Measurements from ENCODE around the gene TNNT3.

Gene TNNT3

DNA sequence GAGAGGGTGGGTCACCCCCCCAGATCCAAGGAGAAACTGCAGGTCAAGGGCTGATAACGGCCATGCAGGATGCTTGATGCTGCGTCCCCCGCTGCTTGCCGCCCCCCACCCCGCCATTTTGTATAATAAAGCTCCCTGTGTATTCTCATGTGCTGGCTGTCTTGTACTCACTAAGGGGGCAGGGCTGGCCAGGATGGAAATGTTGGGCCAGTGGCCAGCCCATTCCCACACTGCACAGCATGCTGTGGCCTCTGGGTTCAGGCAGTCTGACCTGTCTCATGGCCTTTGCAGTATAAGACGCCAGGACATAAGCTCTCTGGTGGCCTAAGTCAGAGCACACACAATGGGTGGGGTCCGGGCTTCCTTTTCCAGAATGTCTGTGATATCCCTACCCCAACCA is 27.4 kb upstream of the TNNT3 start:
- peak overlapping the region; percentile 72 for H3K27ac ChIP-seq
- TF ChIP-seq, protein P1, sequence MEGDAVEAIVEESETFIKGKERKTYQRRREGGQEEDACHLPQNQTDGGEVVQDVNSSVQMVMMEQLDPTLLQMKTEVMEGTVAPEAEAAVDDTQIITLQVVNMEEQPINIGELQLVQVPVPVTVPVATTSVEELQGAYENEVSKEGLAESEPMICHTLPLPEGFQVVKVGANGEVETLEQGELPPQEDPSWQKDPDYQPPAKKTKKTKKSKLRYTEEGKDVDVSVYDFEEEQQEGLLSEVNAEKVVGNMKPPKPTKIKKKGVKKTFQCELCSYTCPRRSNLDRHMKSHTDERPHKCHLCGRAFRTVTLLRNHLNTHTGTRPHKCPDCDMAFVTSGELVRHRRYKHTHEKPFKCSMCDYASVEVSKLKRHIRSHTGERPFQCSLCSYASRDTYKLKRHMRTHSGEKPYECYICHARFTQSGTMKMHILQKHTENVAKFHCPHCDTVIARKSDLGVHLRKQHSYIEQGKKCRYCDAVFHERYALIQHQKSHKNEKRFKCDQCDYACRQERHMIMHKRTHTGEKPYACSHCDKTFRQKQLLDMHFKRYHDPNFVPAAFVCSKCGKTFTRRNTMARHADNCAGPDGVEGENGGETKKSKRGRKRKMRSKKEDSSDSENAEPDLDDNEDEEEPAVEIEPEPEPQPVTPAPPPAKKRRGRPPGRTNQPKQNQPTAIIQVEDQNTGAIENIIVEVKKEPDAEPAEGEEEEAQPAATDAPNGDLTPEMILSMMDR (conservative IDR thresholded peaks at IDR 0.05; ENCODE audit: low read depth), result no peak
- no peak for DNase-seq (ENCODE audit: low spot score)
- ChIA-PET CTCF (interaction anchor here (0.5 to 1.8 kb wide), 2 partner anchors 10 to 55 kb away, joined by 5 to 6 read pairs; no protein-coding TSS in a partner anchor), POLR2A (ENCODE audit: low non-redundant PET) (no interaction called here)

DNA sequence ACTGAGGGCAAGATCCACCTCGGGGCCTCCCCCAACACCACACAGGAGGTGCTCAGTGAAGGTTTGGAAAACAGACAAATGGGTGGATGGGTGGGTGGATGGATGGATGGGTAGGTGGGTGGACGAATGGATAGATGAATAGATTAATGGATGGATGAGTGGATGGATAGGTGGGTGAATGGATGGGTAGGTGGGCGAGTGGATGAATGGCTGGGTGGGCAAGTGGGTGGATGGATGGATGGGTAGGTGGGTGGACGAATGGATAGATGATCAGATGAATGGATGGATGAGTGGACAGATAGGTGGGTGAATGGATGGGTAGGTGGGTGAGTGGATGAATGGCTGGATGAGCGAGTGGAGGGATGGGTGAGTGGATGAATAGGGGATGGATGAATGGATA is 26.9 kb upstream of the TNNT3 start:
- no peak for DNase-seq (ENCODE audit: low spot score)
- CTCF ChIA-PET, result no interaction called here
- H3K27ac ChIP-seq, result peak overlapping the region; percentile 72
- POLR2A ChIA-PET (ENCODE audit: low non-redundant PET), result no interaction called here
- TF ChIP-seq, protein P1 (conservative IDR thresholded peaks at IDR 0.05; ENCODE audit: low read depth), result no peak

DNA sequence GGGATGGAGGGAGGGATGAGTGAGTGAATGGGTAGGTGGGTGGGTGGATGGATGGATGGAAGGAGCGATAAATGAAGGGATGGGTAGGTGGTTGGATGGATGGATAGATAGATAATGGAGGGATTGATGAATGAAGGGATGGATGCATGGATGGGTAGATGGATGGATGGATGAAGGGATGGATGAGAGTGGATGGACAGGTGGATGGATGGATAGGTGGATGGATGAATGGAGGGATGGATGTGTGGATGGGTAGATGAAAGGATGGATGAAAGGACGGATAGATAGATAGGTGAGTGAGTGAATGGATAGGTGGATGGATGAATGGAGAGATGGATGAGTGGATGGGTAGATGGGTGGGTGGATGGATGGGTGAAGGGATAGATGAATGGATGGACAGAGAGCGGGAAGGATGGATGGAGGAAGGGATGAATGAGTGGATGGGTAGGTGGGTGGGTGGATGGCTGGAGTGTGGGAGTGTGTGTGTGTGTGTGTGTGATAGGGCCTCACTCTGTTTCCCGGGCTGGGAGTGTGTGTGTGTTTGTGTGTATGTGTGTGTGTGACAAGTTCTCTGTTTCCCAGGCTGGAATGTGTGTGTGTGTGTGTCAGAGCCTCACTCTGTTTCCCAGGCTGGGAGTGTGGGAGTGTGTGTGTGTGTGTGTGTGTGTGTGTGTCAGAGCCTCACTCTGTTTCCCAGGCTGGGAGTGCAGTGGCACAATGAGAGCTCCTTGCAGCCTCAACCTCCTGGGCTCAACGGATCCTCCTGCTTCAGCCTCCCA is 25.7 kb upstream of the TNNT3 start:
- H3K27ac ChIP-seq, result no peak overlapping the region
- POLR2A ChIA-PET (ENCODE audit: low non-redundant PET), result no interaction called here
- no peak for DNase-seq (ENCODE audit: low spot score)
- TF ChIP-seq, protein P1 (conservative IDR thresholded peaks at IDR 0.05; ENCODE audit: low read depth), result no peak
- CTCF ChIA-PET, result no interaction called here

DNA sequence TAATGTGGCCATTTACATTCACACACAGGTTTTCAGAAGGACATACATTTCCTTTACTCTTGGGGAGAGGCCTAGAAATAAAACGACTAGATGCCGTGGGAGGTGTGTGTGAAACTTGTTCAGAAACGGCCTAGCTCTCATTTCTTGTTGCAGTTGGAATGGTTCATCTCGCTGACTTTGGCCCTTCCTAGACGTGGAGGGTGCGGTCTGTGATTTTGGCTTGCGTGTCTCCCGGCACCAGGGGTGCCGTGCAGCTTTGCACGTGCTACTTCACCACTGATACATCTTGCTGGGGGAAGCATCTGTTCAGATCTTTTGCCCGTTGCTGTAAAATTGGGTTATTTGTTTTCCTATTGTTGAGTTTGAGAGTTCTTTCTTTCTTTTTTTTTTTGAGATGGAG is 24.7 kb upstream of the TNNT3 start:
- no peak overlapping the region for H3K27ac ChIP-seq
- TF ChIP-seq, protein P1 (conservative IDR thresholded peaks at IDR 0.05; ENCODE audit: low read depth), result no peak
- no peak for DNase-seq (ENCODE audit: low spot score)
- ChIA-PET CTCF (no interaction called here), POLR2A (ENCODE audit: low non-redundant PET) (no interaction called here)

DNA sequence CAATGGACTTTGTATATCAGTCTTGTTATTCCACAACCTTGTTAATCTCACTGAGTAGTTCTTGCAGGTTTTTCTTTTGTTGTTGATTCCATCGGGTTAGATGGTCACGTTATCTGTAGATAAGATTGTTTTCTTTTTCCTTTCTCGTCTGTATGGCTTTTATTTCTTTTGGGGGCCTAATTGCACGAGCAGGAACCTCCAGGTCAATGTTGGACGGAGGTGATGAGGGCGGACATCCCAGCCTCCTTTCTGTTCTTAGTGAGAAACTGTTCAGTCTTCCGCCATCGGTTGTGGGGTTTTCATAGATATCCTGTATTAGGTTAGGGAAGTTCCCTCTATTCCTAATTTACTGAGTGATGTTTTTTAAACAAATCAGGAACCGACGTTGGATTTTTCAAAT is 23.0 kb upstream of the TNNT3 start:
- ChIA-PET CTCF (no interaction called here), POLR2A (ENCODE audit: low non-redundant PET) (interaction anchor here (0.7 kb wide), 1 partner anchor 38 kb away, joined by 3 read pairs; no protein-coding TSS in a partner anchor)
- DNase-seq (ENCODE audit: low spot score), result no peak
- TF ChIP-seq, protein P1 (conservative IDR thresholded peaks at IDR 0.05; ENCODE audit: low read depth), result no peak
- no peak overlapping the region for H3K27ac ChIP-seq

DNA sequence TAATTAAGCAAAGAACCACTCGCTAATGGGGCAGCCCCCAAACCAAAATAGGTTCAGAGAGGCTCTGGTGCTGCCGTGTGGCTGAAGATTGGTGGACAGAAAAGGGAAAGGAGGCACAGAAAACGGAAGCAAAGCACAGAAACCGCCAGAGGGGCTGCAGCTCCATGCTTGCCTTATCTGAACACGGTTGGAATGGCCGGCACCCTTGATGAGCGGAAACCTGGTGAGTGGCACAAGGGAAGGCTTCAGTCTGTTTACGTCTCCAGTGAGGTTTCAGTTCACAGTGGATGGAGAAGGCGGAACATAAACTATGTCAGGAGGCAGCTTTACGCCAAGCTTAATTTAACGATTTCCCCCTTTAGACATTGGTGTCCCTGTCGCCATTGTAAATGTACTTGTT is 22.6 kb upstream of the TNNT3 start:
- DNase-seq (ENCODE audit: low spot score), result no peak
- TF ChIP-seq, protein P1 (conservative IDR thresholded peaks at IDR 0.05; ENCODE audit: low read depth), result no peak
- no peak overlapping the region for H3K27ac ChIP-seq
- ChIA-PET POLR2A (ENCODE audit: low non-redundant PET) (no interaction called here), CTCF (no interaction called here)
